HS-5 (cell line): ENCODE measurements around the gene LETM1.

Experiments
- DNase-seq: peaks from one replicate; pipeline ENCODE4 v3.0.0-alpha.2; 2012; ENCODE audit warnings: low read depth

The LETM1 gene

GRCh38 chr4:1795299-1796195, 60.4 kb downstream of the LETM1 start:
- DNase-seq, result no peak

DNA sequence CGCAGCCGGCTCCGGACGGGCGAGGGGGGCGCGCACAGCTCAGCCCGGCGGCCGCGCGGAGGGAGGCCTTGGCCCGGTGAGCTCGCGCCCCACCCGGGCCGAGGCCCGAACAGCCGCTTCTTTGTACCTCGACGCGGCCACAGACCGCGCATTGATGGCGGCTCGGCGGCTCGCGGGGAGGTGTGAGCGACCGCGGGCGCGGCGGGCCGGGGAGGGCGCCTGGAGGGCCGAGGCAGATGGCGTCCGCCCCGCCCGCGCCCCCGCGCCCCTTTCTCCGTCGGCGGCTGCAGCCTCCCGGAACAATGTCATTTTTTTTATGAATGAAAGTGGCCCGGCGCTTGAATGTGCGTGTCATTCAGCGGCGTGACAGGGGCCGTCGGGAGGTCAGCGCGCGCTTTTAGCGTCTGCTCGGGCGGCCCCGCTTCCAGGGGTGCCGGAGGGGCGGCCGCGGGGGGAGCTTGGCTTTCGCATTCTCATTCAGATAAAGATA, 61.1 kb downstream of the LETM1 start:
- no peak for DNase-seq

GRCh38 chr4:1793940-1794808, 61.8 kb downstream of the LETM1 start:
- DNase-seq, result no peak

- no peak for DNase-seq
Observed at GRCh38 chr4:1793496-1793840, 62.5 kb downstream of the LETM1 start.

DNA sequence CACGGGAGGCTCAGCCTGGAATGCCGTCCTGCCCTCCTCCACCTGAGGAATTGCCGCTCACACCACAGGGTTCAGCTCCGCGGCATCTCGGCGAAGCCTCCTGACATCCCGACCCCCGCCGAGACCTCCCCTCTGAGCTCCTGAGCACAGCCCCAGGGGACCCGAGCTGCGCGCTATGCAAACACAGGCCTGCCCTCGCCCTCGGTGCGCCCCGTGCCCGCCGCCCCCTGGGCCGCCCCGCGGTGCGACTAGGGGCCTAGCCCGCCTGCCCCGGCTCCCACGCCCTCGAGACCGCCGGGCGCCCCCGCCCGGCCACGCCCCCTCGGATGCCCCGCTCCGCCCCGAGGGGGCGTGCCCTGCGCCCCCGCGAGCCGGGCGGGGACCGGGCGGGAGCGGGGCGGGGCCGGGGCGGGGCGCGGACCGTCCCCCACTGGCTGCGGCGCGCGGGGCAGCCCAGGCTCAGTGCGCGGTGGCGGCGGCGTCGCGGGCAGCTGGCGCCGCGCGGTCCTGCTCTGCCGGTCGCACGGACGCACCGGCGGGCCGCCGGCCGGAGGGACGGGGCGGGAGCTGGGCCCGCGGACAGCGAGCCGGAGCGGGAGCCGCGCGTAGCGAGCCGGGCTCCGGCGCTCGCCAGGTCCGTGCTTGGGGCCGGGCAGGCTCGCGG, 63.0 kb downstream of the LETM1 start, which contains the start of gene FGFR3:
TSS of gene FGFR3 (plus strand) at position 462 of the 664 bp plus-strand sequence. CDS start 642 bp downstream, outside the sequence.
- no peak for DNase-seq

GRCh38 chr4:1792158-1792831, 63.7 kb downstream of the LETM1 start:
- no peak for DNase-seq

DNA sequence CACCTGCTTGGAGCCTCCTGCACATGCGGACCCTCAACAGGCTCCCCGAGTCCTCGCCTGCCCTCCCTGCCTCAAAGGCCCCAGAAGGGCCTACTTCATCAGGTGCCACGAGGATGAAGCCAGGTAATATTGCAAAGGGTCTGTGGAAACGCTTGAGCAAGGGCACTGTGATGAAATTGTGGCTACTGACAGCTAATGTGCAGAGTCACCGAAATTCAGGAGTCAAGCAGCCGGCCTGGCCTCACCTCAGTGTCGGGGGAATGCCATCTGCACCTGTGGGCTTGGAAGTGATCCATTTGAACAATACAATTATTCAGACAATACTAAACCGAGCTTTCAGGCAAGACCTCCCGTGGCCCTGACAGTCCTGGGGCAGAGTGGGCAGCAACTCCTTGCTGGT, 66.0 kb downstream of the LETM1 start:
- DNase-seq, result no peak

DNA sequence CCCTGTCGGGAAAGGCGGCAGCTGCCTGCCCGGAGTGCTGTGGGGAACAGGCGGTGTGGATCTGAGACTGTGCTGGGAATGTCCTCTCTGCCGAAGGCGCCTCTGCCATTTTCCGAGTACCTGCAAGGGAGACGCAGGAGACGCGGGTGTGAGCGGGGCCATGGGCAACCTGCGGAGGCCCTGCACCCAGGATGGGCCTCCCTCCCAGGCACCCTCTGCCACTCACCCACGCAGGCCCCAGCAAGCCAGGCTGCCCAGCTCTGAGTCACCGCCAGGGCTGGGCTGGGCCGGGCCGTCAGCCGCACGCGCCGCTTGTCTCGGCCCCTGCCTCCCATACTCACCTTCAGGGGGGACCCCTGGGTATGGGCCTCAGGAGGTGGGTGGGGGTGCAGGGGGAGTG, 66.4 kb downstream of the LETM1 start:
- no peak for DNase-seq

GRCh38 chr4:1788254-1788973, 67.5 kb downstream of the LETM1 start:
- no peak for DNase-seq

GRCh38 chr4:1787411-1788077, 68.4 kb downstream of the LETM1 start:
- DNase-seq, result no peak

GRCh38 chr4:1786544-1787362, 69.2 kb downstream of the LETM1 start:
- no peak for DNase-seq

DNA sequence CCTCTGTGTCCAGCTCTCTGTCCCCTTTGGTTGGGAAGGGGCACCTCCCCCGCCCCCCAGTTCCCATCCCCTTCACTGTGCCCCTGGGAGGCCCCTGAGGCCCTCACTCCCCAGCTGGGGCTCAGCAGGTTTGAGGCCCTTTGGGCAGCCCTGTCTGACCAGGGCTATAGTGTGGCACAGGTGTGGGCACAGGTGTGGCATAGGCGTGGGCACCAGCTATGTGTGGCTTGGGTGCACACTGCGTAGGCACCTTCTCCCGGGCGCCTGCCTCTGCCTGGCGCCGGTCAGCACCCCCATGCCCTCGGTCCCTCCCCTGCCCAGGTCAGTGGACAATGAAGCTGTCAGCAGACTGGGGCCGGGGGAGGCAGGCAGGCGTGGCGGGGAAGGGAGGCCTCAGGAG, 70.4 kb downstream of the LETM1 start:
- no peak for DNase-seq

DNA sequence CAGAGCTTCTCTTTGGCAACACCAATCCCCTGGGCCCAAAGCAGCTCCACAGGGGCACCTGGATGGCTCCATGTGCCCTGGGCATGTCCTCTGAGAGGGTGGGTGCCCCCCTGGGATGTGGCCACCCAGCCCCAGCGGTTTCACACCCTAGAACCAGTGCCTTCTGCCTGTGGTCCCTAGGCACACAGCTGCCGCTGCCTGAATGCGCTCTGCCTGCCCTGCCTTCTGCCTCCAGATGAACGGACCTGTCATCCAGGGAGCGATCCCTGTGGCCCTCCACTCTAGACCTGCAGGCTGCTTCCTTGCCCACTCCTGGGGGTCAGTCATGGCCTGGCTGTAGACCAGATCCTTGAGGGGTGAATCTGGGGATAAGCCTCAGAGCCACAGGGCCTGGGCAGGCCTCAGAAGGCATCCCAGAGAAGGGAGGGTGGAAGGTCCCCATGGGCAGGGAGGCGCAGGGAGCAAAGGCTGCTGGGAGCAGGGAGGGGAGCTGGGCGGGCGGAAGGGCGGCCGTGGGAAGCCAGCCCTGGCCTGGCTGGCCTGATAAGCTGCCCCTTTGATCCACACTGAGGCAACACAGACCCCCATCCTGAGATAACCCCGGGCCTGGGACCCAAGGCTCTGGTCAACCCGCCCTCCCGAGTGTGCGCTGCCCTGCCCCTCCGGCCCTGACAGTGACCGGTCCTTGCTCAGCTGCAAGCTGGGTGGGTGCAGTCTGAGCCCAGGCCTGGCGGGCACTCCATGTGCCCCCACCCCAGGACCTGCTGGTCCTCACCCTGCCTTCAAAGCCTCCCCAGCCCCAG, 71.0 kb downstream of the LETM1 start:
- no peak for DNase-seq

DNA sequence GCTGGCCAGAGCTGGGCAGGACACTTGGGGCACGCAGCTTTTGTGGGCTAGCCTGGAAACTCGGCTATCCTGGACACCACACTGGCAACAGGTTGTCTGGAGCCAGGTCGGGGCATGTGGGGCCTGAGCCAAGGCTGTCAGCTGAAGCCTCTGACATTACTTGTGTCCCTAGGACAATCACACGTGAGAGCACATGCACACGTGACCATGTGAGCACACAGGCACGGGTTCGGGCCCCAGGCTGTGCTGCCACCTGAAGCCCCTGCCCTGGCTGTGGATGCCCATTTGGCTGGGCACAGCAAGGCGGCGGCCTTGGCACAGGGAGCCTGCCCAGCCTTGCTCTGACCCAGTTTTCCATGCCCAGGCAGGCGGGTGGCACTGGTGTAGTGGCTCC, 71.6 kb downstream of the LETM1 start:
- no peak for DNase-seq

GRCh38 chr4:1783970-1784369, 72.0 kb downstream of the LETM1 start:
- DNase-seq, result no peak

- DNase-seq, result no peak
Observed at GRCh38 chr4:1783015-1783414, 72.9 kb downstream of the LETM1 start.

- DNase-seq, result no peak
Observed at GRCh38 chr4:1780435-1780834, 75.5 kb downstream of the LETM1 start.

DNA sequence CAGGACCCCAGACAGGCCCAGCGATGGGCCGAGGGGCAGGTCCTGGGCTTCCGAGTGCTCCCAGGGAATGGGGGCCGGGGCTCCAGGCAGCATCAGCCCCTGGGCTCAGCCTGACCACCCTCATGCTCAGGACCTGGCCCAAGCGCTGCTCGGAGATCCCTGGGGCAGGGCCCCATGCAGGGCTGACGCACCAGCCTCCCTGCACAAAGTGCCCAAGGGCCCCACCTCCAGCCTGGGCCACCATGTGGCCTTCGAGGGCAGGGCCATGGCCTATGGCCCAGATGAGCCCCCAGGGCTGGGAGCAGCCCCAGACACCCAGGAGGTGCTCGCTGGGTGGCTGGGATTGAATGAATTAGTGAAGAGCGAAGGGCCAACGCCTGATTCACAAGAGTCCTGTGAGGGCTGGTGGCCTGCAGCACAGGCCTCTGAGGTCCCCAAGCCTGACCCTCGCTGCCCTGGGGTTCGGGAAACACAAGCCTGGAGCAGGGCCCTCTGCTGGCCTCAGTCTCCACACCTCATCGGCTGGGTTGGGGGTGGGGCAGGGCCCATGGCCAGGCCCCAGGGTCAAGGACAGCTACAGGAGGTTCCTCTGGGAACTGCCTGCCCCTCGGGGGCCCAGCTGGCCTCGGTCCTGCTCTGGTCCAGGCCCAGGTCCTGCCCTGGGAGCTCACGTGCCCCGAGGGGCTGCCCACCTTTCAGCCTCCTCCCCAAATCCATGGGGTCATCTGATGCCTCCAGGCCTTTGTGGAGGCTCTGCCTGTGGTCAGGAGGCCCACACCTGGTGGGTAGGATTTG, 76.2 kb downstream of the LETM1 start:
- DNase-seq, result no peak
